Stimulated activated CD8-positive, alpha-beta memory T cell treated with anti-CD3 and anti-CD28 coated beads, Interleukin-15, amount 100 ng/mL, for 4 hours (primary cell): ENCODE results near the gene ZHX3.
"Not testable (repeated sequence)": the region's sequence is repeated elsewhere in the genome, so short reads cannot be mapped to it uniquely, and the experiment has no call there.

Source experiments
- DNase-seq, 2 donors: peaks; one replicate each; pipeline ENCODE4 v3.0.0-alpha.2; 2020; ENCODE audit warnings: low read depth in 2 of 2

ZHX3 gene

GRCh38 chr20:41258474-41258873 lies 59.1 kb downstream of the ZHX3 start:
- DNase-seq: no peak

DNA sequence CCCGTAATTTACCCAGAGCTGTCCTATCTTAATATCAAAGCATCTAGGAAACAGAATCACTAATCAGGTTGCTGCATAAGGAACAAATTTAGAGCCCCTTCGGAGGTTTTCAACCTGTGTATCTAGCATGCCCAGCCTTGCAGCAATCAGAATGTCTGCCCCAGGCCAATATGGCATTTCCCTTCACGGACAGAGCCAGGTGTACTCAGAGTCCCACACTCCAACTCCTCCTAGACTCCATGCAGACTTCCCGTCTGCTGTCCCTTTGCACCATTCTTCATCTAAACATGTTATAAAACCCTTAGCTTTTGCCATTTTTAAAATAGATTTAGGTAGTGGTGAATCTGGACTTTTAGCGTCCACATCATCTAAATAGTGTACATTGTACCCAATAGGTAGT lies 61.0 kb downstream of the ZHX3 start:
- DNase-seq: no peak

GRCh38 chr20:41255655-41256054 lies 61.9 kb downstream of the ZHX3 start:
- no peak for DNase-seq

DNA sequence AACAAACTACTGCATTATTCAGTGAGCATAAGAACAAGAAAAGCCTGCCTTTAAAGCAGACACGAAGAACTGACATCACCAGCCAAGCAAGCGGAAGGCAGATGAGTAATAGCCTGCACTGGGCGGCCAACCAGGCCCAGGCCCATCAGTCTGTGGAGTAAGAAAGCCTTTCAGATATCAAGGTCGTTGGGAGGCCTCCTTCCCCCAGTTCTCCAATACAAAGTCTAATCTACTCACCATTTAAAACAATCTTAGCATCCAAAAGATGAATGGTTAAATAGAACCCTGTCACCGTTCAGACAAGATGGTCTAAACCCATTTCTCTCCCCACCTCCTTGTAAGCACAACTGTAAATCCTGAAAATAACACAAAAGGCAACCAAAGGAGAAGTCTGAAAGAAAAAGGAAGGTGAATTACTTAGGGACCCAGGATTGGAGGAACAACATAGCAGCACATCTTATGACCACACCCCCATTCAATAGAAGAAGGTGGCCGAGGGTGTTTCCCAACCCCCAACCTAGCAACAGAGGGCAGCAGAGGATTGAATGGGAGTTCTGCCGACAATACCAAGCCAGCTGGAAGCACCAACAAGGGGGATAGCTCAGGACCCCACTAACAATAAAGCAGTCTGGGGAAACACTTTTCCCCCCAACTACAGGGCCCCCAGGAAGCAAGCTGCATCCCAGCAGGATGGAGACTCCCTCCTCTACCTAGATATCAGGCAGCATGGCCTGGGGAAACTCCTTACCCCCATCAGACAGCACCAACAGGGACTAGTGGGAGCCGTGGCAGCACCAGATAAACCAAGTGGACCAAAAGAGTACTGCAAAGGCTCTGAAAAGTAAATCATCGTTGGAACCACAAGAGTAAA lies 67.9 kb downstream of the ZHX3 start:
- no peak for DNase-seq

DNA sequence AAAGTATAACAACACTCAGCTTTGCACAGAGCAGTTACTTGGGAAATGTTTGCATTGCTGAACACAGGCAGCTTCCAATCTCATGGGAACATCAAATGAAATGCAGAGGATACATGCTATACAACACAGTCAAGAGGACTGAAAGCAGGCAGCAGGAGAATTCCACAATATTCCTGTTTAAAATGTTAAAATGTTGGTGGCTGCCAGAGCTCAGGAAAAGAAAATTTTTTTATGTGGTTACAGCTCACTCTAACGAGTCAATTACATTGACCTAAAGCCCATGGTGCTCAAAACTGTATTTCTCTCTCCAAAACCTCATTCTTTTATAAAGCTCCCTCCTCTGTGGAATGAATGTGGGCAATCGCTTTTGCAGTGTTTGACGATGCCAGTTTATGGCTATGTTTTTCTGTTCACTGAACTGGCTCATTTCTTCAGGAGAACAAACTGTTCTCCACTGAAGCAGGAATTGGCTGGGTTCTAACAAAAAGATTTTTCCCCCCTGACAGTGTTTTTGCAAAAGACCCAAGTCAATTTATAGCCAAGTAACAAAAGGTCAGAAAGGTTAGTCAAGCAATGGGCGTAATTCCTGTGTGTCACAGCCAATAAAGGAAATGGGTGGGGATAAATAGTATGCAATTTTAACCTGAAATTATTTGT lies 69.0 kb downstream of the ZHX3 start:
- no peak for DNase-seq

DNA sequence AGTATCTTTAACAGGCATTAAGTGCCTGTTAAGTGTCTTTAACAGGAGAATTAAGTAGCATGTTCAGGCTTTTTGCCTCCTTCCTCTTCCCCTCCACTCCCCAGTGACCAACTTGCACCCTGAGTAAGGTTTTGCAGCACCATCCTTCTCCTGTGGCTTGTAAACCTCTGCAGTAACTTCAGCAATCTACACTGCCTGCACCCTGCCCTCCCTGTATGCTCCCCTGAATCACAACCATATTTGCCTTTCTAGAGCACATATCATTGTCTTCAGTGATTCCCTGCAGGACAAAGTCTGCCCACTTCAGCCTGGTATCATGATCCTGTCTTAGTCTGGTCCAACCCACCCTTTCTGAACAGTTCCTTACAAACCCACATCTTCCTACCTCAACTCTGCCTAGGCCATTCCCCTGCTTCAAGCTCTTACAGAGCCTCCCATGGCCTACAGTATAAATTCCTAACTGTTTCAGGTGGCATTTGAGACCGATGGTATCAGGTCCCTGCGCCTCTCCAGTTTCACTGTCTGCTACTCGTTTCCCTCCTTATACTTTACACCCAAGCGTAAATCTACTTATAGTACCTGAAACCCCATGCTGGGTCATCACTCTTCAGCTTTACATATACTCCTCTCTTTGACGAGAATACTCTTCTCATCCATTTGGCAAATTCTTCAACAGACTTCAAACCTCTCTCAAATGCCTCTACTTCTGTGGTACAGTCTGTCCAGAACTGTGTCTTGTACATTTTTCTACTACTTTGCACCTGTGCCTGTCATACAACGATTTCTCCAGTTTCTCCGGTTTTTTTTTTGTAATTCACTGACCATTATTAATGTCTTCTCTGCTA lies 69.8 kb downstream of the ZHX3 start:
- DNase-seq: no peak

- DNase-seq: no peak
These were observed 72.3 kb downstream of the ZHX3 start for GRCh38 chr20:41245086-41245707.

DNA sequence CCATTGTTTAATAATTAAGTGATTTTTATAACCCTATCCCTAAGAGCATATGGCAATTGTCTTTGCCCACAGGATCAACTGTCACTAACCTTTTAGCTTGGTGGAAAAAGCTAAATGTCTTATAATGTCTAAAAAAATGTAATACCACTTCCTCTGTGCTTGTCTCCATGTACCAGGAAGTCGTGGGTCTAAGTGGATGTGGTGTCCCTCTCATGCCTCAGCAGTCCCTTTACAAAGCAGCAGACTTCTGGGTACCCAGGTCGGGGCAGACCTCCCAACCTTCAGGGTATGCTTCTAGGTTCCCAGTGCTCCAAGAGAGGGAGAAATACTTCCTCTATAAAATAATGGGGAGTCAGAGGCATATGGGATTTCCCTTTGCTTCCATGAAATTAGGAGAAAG lies 74.7 kb downstream of the ZHX3 start:
- no peak for DNase-seq

GRCh38 chr20:41242352-41242751 lies 75.2 kb downstream of the ZHX3 start:
- no peak for DNase-seq

GRCh38 chr20:41237233-41237632 lies 80.3 kb downstream of the ZHX3 start:
- not testable (repeated sequence) for DNase-seq

GRCh38 chr20:41236818-41237217 lies 80.7 kb downstream of the ZHX3 start:
- not testable (repeated sequence) for DNase-seq

- DNase-seq: no peak
These were observed 83.0 kb downstream of the ZHX3 start for GRCh38 chr20:41234546-41234945.

DNA sequence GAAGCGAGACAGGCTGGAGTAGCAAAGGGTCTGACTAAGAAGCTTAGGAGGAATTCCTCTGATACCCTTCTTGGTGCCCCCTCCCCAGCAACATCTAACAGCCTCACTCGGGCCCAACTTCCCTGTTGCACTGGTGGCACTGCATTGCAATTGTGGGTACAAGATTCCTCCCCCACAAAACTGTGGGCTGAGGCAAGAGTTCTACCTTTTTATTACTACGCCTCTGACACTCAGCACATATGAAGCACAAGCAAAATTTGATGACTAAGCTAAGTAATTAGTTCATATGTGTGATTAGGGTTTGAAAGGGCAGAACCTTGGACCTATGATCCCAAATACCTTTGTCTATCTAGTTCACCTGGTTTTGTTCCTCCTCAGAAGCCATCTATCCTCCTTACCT lies 83.5 kb downstream of the ZHX3 start:
- DNase-seq: no peak

DNA sequence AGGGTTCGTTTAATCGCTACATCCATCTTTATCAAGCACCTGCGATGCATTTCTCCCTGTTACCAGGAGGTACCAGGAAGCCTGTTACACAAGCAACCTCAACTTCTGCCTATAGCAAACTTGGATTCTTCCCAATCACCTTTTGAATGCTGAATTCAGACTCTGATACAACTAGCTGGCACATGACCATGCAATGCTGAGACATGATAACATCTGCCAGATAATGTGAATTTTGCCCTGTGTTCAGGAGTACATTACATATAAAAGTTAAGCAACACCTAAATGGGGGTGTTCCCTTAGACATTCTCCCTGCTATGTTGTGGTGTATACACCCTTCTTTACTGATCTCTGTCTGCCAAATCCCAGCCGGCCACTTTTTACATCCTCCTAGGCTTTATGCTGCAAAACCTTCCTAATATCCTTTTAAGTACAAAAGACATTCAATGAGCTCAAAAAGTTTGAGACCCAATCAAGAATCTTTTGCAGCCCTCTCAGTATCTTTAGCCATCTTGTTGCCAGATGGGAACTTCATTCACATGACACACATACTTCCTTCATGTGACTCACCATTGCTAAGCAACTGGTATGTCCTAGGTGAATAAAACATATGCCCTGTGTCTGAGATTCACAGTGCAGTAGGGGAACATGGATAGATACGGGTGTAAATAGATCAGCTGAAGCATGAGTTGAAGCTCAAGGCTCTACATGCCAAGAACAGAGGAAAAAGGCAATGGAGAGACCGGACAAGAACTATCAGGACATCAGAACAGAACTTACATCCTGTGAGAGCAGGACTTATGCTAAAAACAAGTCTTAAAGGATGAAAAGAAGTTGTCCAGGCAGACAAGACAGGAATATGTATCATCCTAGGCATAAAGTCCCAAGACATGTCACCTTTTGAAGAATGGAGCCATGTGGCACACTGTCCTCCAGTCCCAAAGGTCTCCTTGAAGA lies 84.3 kb downstream of the ZHX3 start:
- DNase-seq: no peak

- DNase-seq: no peak
These were observed 86.4 kb downstream of the ZHX3 start for GRCh38 chr20:41231136-41231535.

DNA sequence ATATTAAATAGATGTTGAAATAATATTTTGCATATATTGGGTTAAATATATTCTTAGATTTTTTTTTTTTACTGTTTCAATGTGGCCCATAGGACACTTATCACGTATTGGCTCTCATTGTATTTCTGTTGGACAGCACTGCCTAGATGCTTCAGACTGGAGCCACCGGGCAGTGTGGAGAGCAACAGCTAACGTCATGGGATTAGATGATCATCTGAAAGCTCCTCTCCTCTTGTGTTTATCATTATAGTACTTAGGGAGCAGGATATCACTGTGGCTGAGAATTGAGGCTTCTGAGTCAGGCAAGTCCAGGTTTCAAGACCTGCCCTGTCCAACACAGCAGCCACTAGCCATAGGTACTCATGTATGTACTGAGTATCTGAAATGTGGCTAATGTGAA lies 87.4 kb downstream of the ZHX3 start:
- DNase-seq: no peak

GRCh38 chr20:41229259-41229658 lies 88.3 kb downstream of the ZHX3 start:
- no peak for DNase-seq

- no peak for DNase-seq
These were observed 88.7 kb downstream of the ZHX3 start for GRCh38 chr20:41228858-41229257.

- DNase-seq: no peak
These were observed 91.1 kb downstream of the ZHX3 start for GRCh38 chr20:41226426-41226825.

DNA sequence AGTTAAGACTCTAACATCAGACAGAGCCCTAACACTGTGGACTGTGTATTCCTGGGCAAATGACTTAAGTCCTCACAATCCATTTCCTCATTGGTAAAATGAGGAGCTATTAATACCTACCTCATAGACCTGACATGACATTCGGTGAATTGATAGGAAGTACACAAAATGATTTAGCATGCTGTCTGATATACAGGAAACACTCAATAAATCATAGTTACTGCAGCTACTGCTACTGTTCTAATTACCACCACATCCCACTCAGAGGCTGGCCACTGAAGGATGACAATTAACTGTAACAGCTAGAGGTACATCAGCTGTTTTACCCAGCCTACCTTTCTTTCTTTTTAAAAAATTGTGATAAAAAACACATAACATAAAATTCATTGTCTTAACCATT lies 92.4 kb downstream of the ZHX3 start:
- DNase-seq: no peak

DNA sequence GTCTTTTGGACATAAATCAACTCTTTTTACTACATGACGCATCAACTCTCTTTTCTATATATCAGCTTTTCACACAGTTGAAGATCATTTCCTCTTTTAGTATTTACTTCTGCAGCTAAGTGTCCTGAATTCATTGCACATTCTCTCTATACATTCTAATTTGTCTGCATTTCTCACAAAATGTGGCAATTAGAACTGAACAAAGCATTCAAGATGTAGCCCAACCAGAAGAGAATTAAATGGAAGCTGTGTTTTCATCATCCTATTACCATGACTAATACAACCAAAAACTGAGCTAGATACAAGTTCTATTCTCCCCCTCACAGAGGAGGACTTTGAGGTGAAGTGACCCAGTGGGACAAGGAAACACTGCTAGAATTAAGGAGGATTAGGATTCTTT lies 93.2 kb downstream of the ZHX3 start:
- DNase-seq: no peak
